Measurements from ENCODE around the gene RARA. TPM values are rescaled to one million over a fixed set of nuclear protein-coding genes. Genes with fewer than 3 reads are reported as not detected.

The RARA gene
- total RNA-seq, 1 donor from 2014 or later: 72.5 TPM

DNA sequence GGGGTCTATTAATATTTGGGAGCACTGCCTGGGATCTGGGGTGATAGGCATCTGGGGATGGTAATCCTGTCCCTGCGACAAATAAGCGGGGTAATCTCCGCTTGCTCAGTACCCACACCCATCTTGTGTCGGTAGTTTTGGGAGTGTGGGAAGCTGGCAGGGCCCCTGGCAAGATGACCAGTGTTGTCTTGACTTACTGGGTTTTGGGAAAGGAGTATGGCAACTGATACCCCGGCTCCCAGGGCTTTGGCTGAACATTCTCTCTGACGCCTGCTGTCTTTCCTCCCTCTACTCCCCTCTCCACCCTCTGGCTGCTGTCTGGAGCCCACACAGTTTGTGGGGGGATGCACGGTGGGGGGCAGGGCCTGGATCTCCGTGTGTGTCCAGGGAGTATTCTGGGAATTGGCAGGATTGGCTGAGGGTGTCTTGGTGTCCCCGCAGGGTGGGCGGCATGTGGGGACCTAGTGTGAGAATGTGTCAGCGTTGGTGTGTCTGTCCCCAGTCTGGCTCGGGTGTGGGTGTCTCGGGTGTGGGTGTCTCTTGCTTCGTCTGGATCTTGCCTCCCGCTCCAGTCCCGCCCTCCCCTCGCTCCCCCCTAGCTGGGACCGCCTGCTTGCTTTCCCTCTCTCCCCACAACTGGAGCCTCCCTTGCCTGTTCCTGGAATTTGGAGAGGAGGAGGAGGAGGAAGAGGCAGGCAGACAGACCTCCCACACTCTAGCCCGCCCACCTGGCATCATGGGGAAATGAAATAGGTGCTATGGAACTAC is 12.0 kb downstream of the RARA start:
- Mint-ChIP-seq H3K27ac (peak overlapping the region; percentile 98), H3K36me3 (ENCODE audit: low read depth) (peaks cover 17% of the 10 kb centered on the region), H3K27me3 (no peaks in the 10 kb centered on the region), H3K4me1 (peaks cover 88% of the 10 kb centered on the region), H3K9me3 (no peaks in the 10 kb centered on the region), H3K4me3 (peak overlapping the region; percentile 93)
- TF ChIP-seq CTCF (IDR thresholded peaks at IDR 0.05): no peak
- DNase-seq (no peak), ATAC-seq (ENCODE audit: low read depth) (no peak)
- ChIA-PET CTCF (interaction anchor here (1.2 to 1.3 kb wide), 2 partner anchors 19 to 20 kb away, joined by 3 to 4 read pairs; no protein-coding TSS in a partner anchor), POLR2A (interaction anchor here (0.6 to 5.3 kb wide), 12 partner anchors 11 to 1369 kb away, joined by 3 to 81 read pairs (median 7); partner anchors contain the start of genes CCR7 and EIF1)
- intact Hi-C loops (cut with micrococcal nuclease): loop anchor here (10.0 kb wide), 1 partner anchor 566 kb away; no protein-coding TSS in a partner anchor

DNA sequence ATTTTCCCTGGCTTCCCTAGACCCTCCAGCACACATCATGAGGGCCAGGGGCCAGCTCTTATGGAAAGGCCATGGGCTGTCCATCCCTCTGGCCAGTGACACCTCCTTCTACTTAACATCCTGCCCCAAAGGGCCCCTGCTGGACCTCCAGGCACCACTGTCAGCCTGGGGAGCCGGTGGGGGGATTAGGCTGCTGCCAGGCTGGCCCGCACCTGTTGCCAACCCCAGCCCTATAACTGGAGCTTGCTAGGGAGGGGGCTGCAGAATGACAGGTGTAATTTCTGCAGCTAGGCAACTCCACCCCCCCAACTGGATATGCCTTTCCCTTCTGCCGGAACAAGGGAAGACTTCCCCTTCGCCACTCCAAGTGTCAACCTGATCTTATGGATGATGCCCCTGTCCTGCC is 12.5 kb downstream of the RARA start:
- no peak for ATAC-seq (ENCODE audit: low read depth)
- Mint-ChIP-seq H3K4me3 (peak overlapping the region; percentile 93), H3K27ac (peak overlapping the region; percentile 98), H3K9me3 (no peaks in the 10 kb centered on the region), H3K4me1 (peaks cover 89% of the 10 kb centered on the region), H3K36me3 (ENCODE audit: low read depth) (peaks cover 18% of the 10 kb centered on the region), H3K27me3 (no peaks in the 10 kb centered on the region)
- no peak for DNase-seq
- no peak for TF ChIP-seq CTCF (IDR thresholded peaks at IDR 0.05)
- intact Hi-C loops (cut with micrococcal nuclease): loop anchor here (10.0 kb wide), 1 partner anchor 567 kb away; no protein-coding TSS in a partner anchor
- ChIA-PET POLR2A (interaction anchor here (1.2 to 7.4 kb wide), 9 partner anchors 8 to 1367 kb away, joined by 3 to 154 read pairs (median 12); partner anchors contain the start of genes CCR7, EIF1 and RARA), CTCF (interaction anchor here (1.3 kb wide), 1 partner anchor 19 kb away, joined by 3 read pairs; no protein-coding TSS in a partner anchor)

DNA sequence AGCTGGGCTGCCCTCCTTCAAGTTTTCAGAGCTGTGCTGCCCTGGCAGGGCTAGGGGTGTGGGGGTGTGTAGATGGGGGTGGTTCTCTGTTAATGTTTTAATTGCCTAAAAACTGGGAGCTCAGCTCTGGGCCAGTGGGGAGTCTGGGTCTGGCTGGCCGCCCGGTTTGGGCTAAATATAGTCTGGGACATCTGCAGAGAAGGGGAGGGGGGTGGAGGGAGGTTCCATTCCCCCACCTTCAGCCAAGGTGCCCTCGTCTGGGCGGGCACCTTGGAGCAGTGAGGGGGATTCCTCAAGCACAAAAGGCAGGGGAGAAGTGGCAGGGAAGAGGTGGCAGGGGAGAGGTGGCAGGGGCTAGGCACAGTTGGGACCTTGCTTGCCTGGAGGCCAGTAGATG is 13.0 kb downstream of the RARA start:
- ChIA-PET POLR2A (interaction anchor here (1.1 to 7.4 kb wide), 11 partner anchors 9 to 1367 kb away, joined by 3 to 154 read pairs (median 8); partner anchors contain the start of genes CCR7, EIF1 and RARA), CTCF (interaction anchor here (1.3 kb wide), 1 partner anchor 19 kb away, joined by 3 read pairs; no protein-coding TSS in a partner anchor)
- no peaks in the 10 kb centered on the region for H3K9me3 Mint-ChIP-seq
- no peak for TF ChIP-seq CTCF (IDR thresholded peaks at IDR 0.05)
- peak overlapping the region; percentile 93 for H3K4me3 Mint-ChIP-seq
- ATAC-seq (ENCODE audit: low read depth) (no peak), DNase-seq (no peak)
- H3K27me3 Mint-ChIP-seq: no peaks in the 10 kb centered on the region
- intact Hi-C loops (cut with micrococcal nuclease): loop anchor here (1.0 to 10.0 kb wide), 7 partner anchors 8 to 1354 kb away; no protein-coding TSS in a partner anchor
- peak overlapping the region; percentile 98 for H3K27ac Mint-ChIP-seq
- H3K36me3 Mint-ChIP-seq (ENCODE audit: low read depth): peaks cover 18% of the 10 kb centered on the region
- peaks cover 92% of the 10 kb centered on the region for H3K4me1 Mint-ChIP-seq

GRCh38 chr17:40322358-40323315 is 13.7 kb downstream of the RARA start:
- TF ChIP-seq CTCF (IDR thresholded peaks at IDR 0.05): no peak
- H3K4me3 Mint-ChIP-seq: peak overlapping the region; percentile 93
- H3K4me1 Mint-ChIP-seq: peaks cover 92% of the 10 kb centered on the region
- H3K36me3 Mint-ChIP-seq (ENCODE audit: low read depth): peaks cover 18% of the 10 kb centered on the region
- no peaks in the 10 kb centered on the region for H3K27me3 Mint-ChIP-seq
- POLR2A ChIA-PET: interaction anchor here (0.7 to 7.4 kb wide), 15 partner anchors 9 to 1965 kb away, joined by 3 to 154 read pairs (median 5); partner anchors contain the start of genes CCR7, EIF1 and RARA
- peak; percentile 83 for DNase-seq
- H3K9me3 Mint-ChIP-seq: no peaks in the 10 kb centered on the region
- intact Hi-C loops (cut with micrococcal nuclease): loop anchor here (1.0 to 10.0 kb wide), 8 partner anchors 8 to 1354 kb away; no protein-coding TSS in a partner anchor
- CTCF ChIA-PET: interaction anchor here (0.8 to 1.6 kb wide), 4 partner anchors 18 to 35 kb away, joined by 3 to 4 read pairs (median 3); no protein-coding TSS in a partner anchor
- peak; percentile 49 for ATAC-seq (ENCODE audit: low read depth)
- H3K27ac Mint-ChIP-seq: peak overlapping the region; percentile 98
